SU-DHL-6 (cell line): ENCODE results near the gene KRT81.

ENCODE experiments used
- H2AFZ ChIP-seq: fragments of 200-600 bp; sonication (generic); 2 replicates; pipeline ENCODE4 v1.6.1; 2014; ENCODE audit warnings: low read depth, mild to moderate bottlenecking, moderate library complexity, mixed read lengths, antibody characterized with exemption, low read length; ENCODE audit not compliant: severe bottlenecking
- H3F3A ChIP-seq: fragments of 200-600 bp; shearing (Covaris generic); 2 replicates; pipeline ENCODE4 v1.6.0; 2016; ENCODE audit warnings: antibody characterized with exemption, mild to moderate bottlenecking; ENCODE audit not compliant: insufficient read depth
- H3K27ac ChIP-seq: fragments of 200-600 bp; sonication (generic); 2 replicates; pipeline ENCODE4 v1.5.1; 2016; ENCODE audit warnings: low read depth, mild to moderate bottlenecking, low read length, moderate library complexity, mixed read lengths
- H3K27me3 ChIP-seq: fragments of 200-600 bp; sonication (generic), shearing (Covaris generic); 2 replicates; pipeline ENCODE4 v1.6.0; 2014; ENCODE audit warnings: mild to moderate bottlenecking, low read length
- H3K36me3 ChIP-seq: fragments of 200-600 bp; sonication (generic); 2 replicates; pipeline ENCODE4 v1.6.1; 2014; ENCODE audit warnings: mild to moderate bottlenecking, low read length, mixed read lengths
- H3K4me2 ChIP-seq: fragments of 300-600, 200-600 bp; shearing (Covaris generic), sonication (generic); 2 replicates; pipeline ENCODE4 v1.6.0; 2014; ENCODE audit warnings: low read length, low read depth, mild to moderate bottlenecking; ENCODE audit not compliant: poor library complexity, severe bottlenecking
- H3K4me3 ChIP-seq: fragments of 200-600 bp; sonication (generic); 2 replicates; pipeline ENCODE4 v1.5.1; 2014; ENCODE audit warnings: antibody characterized with exemption, low read length, mild to moderate bottlenecking, mixed read lengths; ENCODE audit not compliant: insufficient read depth, poor library complexity, severe bottlenecking
- H3K79me2 ChIP-seq: fragments of 200-600 bp; sonication (generic); 2 replicates; pipeline ENCODE4 v1.6.1; 2014; ENCODE audit warnings: mild to moderate bottlenecking, low read length, moderate library complexity; ENCODE audit not compliant: insufficient read depth
- H3K9ac ChIP-seq: fragments of 200-600 bp; sonication (generic); 2 replicates; pipeline ENCODE4 v1.7.0; 2014; ENCODE audit warnings: mild to moderate bottlenecking, low read length
- H3K9me2 ChIP-seq: fragments of 200-600 bp; sonication (generic); replicated peaks from 2 replicates; pipeline ENCODE4 v1.6.1; 2014; ENCODE audit warnings: low read length; ENCODE audit not compliant: insufficient read depth
- H3K9me3 ChIP-seq: fragments of 200-600 bp; sonication (generic); 2 replicates; pipeline ENCODE4 v1.6.1; 2014; ENCODE audit warnings: low read length, mixed read lengths; ENCODE audit not compliant: insufficient read depth
- H4K20me1 ChIP-seq: fragments of 200-600 bp; sonication (generic); 2 replicates; pipeline ENCODE4 v1.6.1; 2014; ENCODE audit warnings: low read depth, mild to moderate bottlenecking, antibody characterized with exemption, low read length, moderate library complexity, mixed read lengths
- CTCF ChIP-seq: fragments of 200-600 bp; sonication (generic); IDR thresholded peaks from one replicate; pipeline ENCODE4 v1.5.1; 2017; ENCODE audit warnings: antibody characterized with exemption, mild to moderate bottlenecking, low read length, moderate library complexity; ENCODE audit not compliant: insufficient read depth, poor library complexity, severe bottlenecking
- EZH2phosphoT487 ChIP-seq: fragments of 200-600 bp; sonication (generic), shearing (Covaris generic); conservative IDR thresholded peaks from 2 replicates; pipeline ENCODE4 v1.6.1; 2018; ENCODE audit warnings: mild to moderate bottlenecking, antibody characterized with exemption, low read length, moderate library complexity, mixed read lengths

Gene KRT81

DNA sequence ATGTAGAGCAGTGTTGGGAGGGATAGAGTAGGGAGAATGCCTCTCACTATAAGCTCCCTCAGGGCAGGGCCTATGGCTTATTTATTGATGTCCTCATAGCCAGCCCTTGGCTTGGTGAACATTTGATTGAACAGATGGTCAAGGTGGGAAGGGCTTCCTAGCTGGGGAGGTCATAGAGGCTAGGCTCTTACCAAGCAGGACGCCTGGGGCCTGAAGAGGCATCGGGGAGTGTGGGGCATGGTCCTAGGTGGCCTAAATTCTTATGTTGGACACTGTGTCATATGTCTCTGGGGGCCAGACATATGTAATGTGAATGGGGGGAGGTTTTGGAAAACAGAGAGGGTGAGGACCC, 34.8 kb downstream of the KRT81 start:
- Histone ChIP-seq H3K9ac (no peak overlapping the region), H3K4me3 (no peak overlapping the region), H3K9me3 (no peaks in the 10 kb centered on the region), H3F3A (no peaks in the 10 kb centered on the region), H3K9me2 (no peaks in the 10 kb centered on the region), H3K27me3 (no peaks in the 10 kb centered on the region), H4K20me1 (no peaks in the 10 kb centered on the region), H3K4me2 (no peak overlapping the region), H2AFZ (no peak overlapping the region), H3K79me2 (no peaks in the 10 kb centered on the region), H3K36me3 (no peaks in the 10 kb centered on the region), H3K27ac (no peak overlapping the region)
- TF ChIP-seq EZH2phosphoT487, result no peak
- no peak for TF ChIP-seq CTCF

- no peak overlapping the region for H3K4me2 ChIP-seq
- H3K27me3 ChIP-seq, result no peaks in the 10 kb centered on the region
- no peaks in the 10 kb centered on the region for H3K9me2 ChIP-seq
- no peaks in the 10 kb centered on the region for H3K36me3 ChIP-seq
- H3K9me3 ChIP-seq, result no peaks in the 10 kb centered on the region
- H3F3A ChIP-seq, result no peaks in the 10 kb centered on the region
- TF ChIP-seq EZH2phosphoT487, result no peak
- no peak for TF ChIP-seq CTCF
- H3K9ac ChIP-seq, result no peak overlapping the region
- H4K20me1 ChIP-seq, result no peaks in the 10 kb centered on the region
- H3K27ac ChIP-seq, result no peak overlapping the region
- no peaks in the 10 kb centered on the region for H3K79me2 ChIP-seq
- no peak overlapping the region for H2AFZ ChIP-seq
- H3K4me3 ChIP-seq, result no peak overlapping the region
Measured at GRCh38 chr12:52255926-52256583, 35.3 kb downstream of the KRT81 start.

GRCh38 chr12:52254965-52255751, 36.2 kb downstream of the KRT81 start:
- Histone ChIP-seq H3K27me3 (no peaks in the 10 kb centered on the region), H3K9me2 (no peaks in the 10 kb centered on the region)
- TF ChIP-seq EZH2phosphoT487 (no peak), CTCF (no peak)

More at GRCh38 chr12:52254965-52255751, 36.2 kb downstream of the KRT81 start:
- H3K9me3 ChIP-seq, result no peaks in the 10 kb centered on the region
- H3K27ac ChIP-seq, result no peak overlapping the region
- no peaks in the 10 kb centered on the region for H3F3A ChIP-seq
- H4K20me1 ChIP-seq, result no peaks in the 10 kb centered on the region
- H3K4me3 ChIP-seq, result no peak overlapping the region
- H2AFZ ChIP-seq, result no peak overlapping the region
- no peak overlapping the region for H3K4me2 ChIP-seq
- H3K79me2 ChIP-seq, result no peaks in the 10 kb centered on the region
- H3K36me3 ChIP-seq, result no peaks in the 10 kb centered on the region
- H3K9ac ChIP-seq, result no peak overlapping the region
